NCI-H226 (cell line): ENCODE measurements around the gene ARMC9.

Experiments
- DNase-seq: peaks from one replicate; pipeline ENCODE4 v3.0.0-alpha.2; 2015

Gene ARMC9

DNA sequence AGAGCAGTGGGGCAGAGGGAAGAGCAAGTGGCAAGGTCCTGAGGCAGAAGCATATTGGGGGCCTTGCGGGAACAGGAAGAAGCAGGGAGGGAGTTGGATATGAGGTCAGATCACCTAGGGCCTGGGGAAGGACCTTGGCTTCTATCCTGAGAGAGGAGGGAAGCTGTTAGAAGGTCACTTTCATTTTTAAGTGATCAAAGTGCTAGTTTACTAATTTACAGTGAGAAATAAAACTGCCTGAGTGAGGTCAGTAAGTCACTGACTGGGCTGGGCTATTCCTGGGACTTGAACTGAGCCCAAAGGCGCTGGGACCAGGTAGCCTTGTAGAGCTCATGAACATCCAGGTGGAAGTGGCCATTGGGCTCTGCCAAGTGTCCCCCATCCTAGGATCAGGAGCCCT lies 120.5 kb downstream of the ARMC9 start:
- no peak for DNase-seq

GRCh38 chr2:231319867-231320266 lies 121.4 kb downstream of the ARMC9 start:
- DNase-seq = no peak

- DNase-seq = no peak
Measured at GRCh38 chr2:231321021-231321420, 122.6 kb downstream of the ARMC9 start.

- DNase-seq = no peak
Measured at GRCh38 chr2:231321556-231322334, 123.3 kb downstream of the ARMC9 start.

GRCh38 chr2:231323316-231323715 lies 124.9 kb downstream of the ARMC9 start:
- DNase-seq = no peak

DNA sequence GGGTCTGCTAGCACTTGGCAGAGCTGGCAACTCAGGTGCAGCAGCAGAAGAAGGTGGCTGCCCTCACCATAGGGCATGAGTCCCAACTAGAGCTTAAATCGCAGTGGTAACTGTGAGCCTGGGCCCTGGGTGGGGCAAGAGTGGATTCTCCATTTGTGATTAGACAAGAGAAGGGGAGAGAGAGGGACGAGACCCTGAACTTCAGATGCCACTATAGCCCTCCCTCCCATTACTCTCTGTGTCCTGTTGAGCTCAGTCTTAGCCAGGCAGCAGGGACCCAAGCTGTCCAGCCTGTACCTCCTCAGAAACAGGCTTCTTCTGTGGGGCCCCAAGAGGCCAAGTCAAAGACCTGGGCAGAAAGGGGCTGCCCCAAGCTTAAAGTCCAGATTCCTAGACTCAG lies 127.4 kb downstream of the ARMC9 start:
- no peak for DNase-seq

DNA sequence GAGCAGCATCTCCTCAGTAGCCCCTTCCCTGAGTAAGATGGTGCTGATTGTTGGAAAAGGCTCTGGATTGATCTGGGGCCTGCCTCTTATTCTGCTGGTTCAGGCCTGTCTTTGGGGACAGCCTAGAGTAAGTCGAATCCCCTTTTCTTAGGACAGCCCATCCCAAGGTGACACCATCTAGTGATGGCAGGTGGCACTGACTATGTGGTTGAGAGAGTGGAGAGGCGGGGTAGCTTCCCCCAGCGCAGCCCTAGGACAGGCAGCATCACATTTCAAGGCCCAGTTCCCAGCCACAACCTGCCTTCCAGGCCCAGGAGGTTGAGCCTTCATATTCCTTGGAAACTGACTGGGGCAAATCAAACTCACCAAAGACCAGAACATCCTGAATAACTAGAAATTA lies 128.0 kb downstream of the ARMC9 start:
- DNase-seq = no peak

DNA sequence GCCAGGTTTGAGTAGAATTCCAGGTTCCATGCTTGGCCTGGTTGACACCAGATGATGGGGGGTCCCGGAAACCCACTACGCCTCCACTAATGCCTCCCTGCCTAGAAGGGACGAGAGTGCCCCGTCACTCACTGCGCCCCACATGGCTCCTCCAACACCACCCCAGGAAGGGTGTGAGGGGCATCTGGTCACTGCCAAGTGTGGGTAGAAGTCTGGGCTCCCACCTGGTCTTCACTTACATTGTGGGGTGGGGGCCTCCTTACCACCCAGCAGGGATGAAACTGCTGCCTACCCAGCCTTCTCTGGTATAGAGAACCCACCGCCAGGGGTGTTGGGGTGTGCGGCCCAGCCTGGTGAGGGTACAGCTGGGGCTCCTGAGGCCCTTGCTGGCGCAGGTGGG lies 131.9 kb downstream of the ARMC9 start:
- no peak for DNase-seq

DNA sequence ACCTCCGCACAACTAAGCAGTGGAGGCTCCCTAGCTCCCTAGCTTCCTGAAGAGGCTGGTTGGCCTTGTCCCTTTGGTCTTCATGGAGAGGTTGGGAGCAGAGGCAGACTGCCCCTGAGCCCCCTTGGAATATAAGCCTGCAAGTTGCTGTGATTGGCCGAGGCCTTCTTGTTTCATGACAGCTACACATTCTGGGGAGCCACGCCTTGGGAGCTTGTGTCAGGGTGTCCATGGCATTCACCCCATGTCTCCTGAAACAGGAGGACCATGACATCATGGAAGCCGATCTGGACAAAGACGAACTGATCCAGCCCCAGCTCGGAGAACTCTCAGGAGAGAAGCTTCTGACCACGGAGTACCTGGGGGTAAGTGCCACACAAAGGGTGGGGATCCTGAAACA lies 133.1 kb downstream of the ARMC9 start:
- DNase-seq = no peak

DNA sequence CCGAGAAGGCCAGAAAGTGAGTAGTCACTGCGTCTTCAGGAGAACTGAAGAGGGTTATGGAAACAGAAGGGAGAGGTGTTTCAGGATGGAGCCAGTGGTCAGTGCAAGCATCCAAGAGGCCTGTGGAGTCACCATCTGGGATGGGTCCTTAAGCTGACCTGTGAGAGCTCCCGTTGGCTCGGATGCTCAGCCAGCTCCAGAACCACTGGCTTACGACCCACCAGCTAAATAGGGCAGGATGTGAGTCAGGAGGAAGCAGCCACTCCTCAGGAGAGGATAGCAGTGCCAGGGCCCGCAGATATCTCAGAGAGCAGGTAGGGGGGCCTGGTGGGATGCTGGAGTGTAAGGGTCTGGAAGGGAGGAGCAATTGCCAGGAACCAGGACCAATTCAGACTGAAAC lies 134.0 kb downstream of the ARMC9 start:
- peak; percentile 28 for DNase-seq

DNA sequence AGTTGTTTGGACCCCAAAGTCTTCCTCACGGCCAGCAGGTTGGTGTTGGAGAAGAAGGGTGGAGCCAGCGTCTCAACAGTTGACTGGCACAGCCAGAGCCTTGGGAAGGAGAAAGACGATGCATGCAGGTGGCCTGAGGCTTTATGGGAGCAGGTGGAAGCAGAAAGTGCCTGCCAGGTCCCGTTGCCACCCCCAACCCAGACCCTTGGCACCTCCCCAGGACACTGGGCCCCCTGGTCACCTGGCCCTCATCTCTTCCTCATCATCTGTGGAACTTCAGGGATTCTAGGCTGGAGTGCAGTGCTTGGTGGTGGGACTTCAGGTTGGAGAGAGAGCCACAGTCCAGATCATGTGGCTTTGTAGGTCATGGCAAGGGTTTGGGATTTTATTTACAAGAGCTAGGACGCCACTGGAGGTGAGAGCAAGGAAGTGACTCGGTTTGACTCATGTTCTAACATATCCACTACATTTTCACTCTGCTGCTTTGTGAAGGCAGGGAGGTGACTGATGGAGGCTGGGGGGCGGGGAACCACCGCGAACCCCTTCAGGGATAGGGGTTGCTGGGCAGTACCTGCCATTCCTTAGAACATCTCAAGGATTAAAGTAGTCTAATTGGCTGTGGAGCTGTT lies 134.6 kb downstream of the ARMC9 start:
- DNase-seq = no peak

DNA sequence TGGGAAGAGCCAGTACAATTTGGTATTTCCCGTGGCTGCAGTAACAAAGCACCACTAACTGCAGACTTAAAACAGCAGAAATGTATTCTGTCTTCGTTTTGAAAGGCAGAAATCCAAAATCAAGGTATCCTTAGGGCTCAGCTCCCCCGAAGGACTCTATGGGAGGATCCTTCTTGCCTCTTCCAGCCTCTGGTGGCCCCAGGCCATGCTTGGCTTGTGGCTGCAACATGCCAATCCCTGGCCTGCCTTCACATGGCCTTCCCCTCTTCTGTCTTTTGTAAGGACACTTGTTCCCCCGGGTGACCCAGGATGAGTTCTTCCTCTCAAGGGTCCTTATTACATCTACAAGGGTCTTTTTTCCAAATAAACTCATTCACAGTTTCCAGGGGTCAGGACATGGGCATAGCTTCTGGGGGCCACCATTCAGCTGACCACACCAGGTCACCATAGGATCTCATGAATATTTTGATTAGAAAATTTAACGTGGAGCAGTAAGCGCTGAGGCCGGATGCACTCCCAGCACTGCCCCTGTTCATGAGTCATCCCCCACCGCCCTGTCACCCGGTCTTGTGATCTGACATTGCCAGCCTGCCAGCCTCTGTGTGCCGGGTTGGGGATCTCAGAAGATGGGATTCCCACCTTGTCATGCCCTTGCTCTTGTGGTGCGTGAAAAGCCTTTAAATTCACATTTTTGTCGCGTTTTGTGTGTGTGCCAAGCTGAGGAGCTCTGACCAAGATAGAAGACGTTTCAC lies 135.9 kb downstream of the ARMC9 start:
- no peak for DNase-seq

DNA sequence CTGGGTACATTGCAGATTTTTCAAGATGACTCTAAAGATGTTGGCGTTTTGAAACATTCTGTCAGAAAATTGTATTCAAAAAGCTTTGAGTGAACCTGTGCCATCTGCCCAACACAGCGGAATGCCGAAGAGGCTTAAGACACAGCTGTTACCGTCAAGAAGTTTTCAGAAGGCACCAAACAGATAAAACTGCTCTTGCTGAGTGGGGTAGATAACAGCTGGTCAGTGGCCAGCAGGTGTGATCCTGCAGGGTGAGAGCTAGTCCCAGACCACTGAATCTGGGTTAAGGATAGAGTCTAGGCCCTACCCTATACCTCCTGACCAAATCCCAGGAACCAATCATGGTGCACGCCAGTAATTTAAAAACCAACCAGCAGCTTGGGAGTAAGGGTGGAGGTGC lies 136.6 kb downstream of the ARMC9 start:
- no peak for DNase-seq

- DNase-seq = no peak
Measured at GRCh38 chr2:231335591-231335990, 137.2 kb downstream of the ARMC9 start.

DNA sequence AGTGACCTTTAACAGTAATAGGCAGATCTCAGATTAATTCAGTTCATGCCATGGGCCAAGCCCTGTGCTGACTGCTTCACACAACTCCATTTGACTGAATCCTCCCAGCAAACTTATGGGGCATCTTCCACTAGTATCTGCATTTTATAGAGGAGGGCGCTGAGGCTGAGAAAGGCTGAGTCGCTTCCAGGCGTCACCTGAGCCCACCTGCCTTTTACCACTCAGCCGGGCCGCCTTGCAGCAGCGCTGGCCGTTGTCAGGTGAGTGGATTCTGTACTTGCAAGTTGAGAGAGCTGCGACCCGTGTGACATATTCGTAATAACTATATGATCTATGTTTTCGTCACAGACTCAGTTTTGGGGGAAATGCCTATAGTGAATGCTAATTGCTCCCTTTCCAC lies 137.8 kb downstream of the ARMC9 start:
- DNase-seq = no peak

- no peak for DNase-seq
Measured at GRCh38 chr2:231336700-231337099, 138.3 kb downstream of the ARMC9 start.

DNA sequence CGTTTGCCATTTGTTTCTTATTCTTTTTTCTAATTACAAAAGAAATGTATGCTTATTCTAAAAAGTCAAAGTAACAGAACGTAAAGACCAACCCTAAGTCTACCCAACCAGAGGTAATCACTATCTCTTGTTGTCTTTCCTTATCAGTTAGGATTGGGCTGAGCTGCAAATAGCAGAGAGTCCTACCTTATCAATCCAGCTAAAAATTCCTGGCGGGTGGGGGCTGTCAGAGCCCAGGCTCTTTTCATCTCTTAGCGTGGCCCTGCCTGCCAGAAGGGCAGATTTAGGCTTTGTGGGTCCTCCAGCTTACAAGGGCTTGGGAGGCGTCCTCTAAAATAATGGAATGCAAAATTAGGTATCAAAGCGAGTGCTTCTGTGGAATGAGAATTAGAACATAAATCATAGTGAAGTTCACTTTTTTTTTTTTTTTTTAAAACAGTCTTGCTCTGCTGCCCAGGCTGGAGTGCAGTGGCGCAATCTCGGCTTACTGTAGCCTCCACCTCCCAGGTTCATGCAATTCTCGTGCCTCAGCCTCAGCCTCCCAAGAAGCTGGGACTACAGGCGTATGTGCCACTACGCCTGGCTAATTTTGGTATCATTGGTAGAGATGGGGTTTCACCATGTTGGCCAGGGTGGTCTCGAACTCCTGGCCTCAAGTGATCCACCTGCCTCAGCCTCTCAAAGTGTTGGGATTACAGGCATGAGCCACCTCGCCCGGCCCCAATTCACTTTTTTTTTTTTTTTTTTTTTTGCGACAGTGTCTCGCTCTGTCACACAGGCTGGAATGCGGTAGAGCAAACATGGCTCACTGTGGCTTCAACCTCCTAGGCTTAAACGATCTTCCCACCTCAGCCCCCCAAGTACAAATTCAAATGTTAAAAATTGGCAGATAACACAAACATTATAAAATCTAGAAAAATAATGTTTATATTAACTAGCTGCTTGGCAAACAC lies 139.7 kb downstream of the ARMC9 start:
- no peak for DNase-seq

GRCh38 chr2:231339316-231339715 lies 140.9 kb downstream of the ARMC9 start:
- DNase-seq = no peak

DNA sequence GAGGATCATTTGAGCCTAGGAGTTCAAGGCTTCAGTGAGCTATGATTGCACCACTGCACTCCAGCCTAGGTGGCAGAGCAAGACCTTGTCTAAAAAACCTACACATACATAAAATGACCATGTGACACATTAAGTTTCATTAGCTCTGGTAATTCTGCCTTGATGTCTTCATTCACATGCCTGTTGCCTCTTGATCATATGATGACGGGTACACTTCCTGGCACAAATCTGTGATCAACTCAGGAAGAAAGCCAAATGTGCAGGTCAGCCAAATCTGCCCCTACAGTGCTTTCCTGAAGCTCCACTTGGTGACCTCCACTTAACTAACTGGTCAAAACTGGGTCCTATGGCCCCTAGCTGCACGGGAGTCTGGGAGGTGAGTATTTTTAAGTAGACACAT lies 142.7 kb downstream of the ARMC9 start:
- DNase-seq = no peak

DNA sequence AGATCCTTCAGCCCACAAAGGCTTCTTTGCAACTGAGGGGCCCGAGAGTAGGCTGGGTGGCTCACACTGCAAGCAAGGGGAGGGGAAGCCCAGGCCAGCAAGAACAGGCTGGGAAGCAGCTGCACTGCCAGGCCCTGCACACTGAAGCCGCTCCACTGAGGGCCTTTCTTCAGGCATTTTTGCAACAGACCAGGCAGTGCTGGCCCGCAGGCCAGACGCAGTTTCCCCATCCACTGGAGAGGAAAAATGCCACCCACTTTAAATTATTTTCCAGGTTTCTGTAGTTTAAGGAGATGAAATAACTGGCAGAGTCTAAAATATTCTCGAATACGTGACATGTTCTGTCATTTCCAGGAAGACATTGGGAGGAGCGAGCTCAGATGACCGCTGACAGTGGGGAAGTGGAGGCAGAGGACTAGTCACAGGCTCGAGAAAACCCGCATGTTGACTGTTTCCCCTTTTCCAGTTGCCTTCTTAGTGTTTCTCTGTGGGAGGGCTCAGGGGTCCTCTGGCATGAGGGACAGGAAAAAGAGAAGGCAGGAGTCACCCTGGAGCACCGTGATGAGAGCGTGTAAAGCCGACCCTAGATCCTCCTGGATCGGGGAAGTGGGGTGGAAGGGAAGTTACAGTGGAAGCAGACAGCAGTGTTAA lies 143.8 kb downstream of the ARMC9 start:
- no peak for DNase-seq

DNA sequence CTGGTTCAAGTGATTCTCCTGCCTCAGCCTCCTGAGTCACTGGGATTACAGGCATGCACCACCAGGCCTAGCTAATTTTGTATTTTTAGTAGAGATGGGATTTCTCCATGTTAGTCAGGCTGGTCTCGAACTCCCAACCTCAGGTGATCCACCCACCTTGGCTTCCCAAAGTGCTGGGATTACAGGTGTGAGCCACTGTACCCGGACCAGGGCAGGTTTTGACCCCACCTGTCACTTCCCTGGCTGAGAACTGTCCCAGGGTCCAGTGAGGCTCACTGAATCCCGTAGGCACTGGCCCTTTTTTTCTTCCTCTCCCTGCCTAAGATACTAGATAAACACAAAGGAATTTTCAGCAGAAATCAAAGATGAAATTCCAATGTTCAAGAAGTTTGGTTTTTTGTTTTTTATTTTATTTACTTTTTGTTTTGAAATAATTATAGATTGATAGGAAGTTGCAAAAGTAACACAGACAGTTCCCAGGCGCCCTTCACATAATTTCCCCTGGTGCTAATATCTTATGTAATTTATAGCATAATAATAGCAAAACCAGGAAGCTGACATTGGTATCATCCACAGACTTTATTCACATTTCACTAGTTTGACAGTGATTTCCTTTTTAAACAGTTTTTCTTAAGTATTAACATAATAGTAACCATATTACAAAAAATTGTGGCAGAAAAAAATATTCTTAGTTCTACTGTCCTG lies 144.7 kb downstream of the ARMC9 start:
- no peak for DNase-seq

DNA sequence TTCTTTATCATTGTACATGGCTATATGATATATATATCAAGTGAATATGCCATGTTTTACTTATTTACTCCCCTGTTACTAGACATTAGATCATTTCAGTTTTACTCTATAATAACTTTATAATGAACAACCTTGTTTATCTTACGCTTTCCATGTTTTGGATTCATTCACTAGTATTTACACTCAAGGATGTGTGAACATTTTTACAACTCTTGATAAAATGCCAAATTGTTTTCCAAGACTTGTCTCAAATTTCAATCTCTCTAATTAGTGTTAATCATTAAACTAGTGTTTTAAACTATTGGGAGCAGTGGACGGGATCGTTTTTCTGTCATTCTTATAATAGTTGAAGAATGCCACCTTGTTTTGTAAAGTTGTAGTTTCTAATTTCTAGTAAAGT lies 145.6 kb downstream of the ARMC9 start:
- DNase-seq = no peak
